Epithelial cell of prostate (primary cell): ENCODE measurements around the gene CDC42BPB.

Experiments
- DNase-seq: peaks from one replicate; pipeline ENCODE4 v3.0.0-alpha.2; 2011; ENCODE audit warnings: low read depth, low spot score
- H3K27ac ChIP-seq: fragments of 450-650 bp; 2 replicates; pipeline ENCODE4 v1.5.1; 2017; ENCODE audit warnings: mild to moderate bottlenecking

CDC42BPB gene

DNA sequence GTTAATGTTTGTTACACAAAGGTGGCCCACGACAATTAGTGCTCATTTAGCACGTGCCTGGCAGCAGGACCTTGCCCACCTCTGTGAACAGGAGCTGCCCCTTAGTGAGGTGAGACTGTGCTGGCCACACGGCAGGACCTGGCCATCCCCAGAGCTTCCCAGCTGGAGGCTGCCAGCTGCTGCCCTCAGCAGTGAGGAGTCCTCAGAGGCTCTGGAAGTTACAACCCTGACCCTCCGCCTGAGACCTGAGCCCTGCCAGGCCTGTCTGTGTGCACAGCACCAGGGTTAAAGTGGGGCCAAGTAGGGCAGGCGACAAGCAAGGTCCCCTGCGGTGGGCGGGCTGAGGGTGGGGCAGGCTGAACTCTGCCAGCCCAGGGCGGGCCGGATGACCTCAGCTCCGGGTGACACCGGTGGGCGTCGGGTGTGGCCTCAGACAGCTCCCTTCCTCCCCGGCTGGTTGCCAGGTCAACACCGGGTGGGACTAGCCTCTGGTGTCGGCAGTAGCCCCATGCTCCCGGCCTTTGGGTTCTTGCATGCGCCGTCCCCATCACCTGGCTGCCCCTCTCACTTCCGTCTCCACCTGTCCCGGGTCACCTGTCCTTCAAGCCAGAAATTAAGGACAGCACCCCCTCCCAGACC is 17.5 kb upstream of the CDC42BPB start:
- H3K27ac ChIP-seq = no peak overlapping the region
- no peak for DNase-seq

GRCh38 chr14:103073876-103074728 is 16.8 kb upstream of the CDC42BPB start:
- DNase-seq = no peak

DNA sequence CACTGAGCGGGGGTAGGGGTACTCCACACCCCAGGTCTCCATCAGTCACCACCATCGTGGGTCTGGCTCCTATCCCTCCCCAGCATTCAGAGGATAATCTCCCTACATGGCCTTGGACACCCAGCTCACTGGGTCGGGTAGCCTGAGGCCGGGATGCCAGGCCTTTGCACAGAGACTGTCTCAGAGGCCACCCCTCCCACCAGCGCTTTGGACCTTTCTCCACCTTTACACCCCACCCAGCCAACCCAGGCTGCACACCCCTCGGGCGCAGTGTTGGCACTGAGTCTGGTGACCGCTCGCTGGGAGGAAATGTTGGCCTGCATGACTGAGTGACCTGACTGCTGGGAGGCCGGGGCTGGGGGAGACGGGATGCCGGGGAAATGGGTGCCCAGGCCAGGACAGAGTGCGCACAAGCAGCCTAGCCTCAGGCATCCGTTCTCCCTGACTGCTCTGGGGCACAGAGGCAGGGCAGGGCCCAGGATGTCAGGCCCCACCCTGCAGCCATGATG is 16.1 kb upstream of the CDC42BPB start:
- no peak for DNase-seq
- no peak overlapping the region for H3K27ac ChIP-seq

More at GRCh38 chr14:103073876-103074728, 16.8 kb upstream of the CDC42BPB start:
- no peak overlapping the region for H3K27ac ChIP-seq

GRCh38 chr14:103072595-103073366 is 15.4 kb upstream of the CDC42BPB start:
- DNase-seq = no peak
- no peak overlapping the region for H3K27ac ChIP-seq

DNA sequence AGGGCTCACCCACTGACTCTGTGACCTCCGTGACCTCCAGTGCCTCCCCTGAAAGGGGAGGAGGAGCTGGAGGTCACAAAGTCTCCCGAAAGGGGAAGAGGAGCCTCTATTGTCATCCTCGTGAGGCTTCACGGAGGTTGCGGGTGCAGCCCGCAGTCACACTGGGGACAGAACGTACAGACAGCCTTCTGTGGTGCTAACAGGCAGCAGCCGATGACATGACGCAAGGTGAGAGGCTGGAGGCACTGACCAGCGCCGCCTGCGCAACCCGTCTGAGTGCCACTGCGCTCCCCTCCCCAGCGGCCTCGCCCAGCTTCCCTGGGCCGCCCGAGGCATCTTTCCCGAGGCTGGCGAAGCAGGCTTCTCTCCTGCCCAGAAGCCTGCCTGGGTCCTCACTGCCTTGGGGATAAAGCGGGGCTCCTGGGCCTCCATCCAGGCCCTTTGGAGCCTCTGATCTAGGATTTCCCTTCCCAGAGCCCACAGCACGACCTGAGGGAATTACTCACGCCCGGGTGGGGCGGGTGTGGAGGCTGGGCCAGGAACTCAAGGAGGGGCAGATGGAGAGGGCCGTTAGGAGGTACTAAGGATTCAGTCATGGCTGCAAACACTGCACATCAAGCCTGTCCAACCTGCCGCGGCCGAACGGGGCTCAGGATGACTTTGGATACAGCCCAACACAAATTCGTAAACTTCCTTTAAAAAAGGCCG is 14.3 kb upstream of the CDC42BPB start:
- no peak for DNase-seq
- H3K27ac ChIP-seq = no peak overlapping the region

DNA sequence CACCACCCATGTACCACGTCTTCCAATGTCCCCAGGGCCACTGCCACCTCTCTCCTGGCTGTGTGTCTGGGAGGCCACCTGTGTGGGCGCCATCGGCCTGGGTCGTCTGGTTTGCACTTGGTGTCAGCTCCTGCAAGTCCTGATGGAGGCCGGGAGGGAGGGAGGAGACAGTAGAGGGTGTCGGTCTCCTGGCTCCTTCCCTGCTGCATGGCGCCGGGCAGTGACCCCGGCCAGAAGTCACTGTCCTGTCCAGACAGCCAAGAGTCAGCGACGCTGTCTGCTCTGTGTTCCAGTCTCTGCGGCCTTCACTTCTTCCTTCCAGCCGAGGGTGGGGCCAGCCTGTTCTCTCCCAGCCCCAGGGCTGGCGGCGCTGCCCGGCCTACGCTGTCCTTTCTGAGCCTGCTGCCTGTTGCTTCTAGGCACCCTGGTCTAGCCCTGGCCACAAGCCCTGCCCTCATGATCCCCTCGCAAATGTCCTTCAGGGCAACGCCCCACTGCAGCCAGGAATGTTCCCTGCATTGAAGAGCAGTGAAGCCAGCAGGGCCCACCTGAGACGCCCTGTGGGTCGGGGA is 13.7 kb upstream of the CDC42BPB start:
- no peak overlapping the region for H3K27ac ChIP-seq
- no peak for DNase-seq

- no peak overlapping the region for H3K27ac ChIP-seq
- no peak for DNase-seq
Observed at GRCh38 chr14:103070263-103070885, 13.0 kb upstream of the CDC42BPB start.

DNA sequence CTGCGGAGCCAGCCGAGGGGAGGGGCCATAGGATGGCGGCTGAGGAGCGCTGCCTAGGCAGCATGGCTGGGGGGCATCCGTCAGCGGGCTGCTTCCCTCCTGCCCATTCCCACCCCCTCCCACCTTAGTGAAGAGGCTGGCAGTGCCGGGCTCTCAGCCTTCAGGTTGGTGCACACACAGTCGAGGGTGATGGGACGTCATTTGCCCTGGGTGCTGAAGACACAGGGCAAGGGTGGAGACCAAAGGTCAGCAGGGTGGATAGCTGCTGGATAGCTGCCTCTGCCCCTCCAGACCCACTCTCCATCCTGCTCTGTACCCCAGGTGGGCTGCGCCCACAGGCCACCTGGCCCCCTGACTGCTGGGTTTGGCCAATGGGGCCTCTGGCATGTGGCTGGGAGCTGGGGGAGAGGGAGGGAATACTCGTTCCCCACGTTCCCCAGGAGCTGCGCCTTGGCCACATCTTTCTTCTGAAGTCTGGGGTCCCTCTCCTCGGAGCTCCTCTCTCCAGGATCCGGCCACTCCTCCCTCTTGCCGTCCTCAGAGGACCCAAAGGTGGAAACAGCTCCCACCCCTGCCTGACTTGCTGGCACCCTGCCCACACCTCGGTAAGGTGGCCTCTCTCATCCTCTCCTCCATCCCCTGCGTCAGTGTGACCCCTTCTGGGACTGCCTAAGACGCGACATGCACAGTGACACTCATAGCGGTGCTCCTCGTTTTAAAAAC is 11.2 kb upstream of the CDC42BPB start:
- DNase-seq = no peak
- peak overlapping the region; percentile 93 for H3K27ac ChIP-seq

DNA sequence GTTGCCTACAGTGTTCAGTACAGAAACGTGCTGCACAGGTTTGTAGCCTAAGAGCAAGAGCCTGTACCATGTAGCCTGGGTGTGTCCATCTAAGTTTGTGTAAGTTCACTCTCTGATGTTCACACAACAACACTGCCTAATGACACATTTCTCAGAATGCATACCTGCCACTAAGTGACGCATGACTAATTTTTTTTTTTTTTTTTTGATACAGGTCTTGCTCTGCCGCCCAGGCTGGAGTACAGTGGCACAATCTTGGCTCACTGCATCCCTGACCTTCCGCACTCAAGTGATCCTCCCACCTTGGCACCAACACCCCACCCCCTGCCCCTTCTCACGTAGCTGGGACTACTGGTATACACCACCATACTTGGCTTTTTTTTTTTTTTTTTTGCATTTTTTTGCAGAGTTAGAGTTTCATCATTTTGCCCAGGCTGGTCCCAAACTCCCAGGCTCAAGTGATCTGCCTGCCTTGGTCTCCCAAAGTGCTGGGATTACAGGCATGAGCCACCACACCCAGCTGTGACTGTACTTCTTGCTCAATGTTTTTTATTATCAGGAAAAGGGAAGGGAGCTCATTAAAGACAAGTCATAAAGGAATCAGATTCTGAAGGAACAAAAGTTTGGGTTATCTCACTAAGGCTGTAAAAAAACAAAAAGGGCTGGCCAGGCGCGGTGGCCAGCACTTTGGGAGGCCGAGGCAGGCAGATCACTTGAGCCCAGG is 10.0 kb upstream of the CDC42BPB start:
- DNase-seq = peak; percentile 91
- peak overlapping the region; percentile 93 for H3K27ac ChIP-seq

- peak overlapping the region; percentile 93 for H3K27ac ChIP-seq
- DNase-seq = no peak
Observed at GRCh38 chr14:103066399-103066798, 9.1 kb upstream of the CDC42BPB start.

DNA sequence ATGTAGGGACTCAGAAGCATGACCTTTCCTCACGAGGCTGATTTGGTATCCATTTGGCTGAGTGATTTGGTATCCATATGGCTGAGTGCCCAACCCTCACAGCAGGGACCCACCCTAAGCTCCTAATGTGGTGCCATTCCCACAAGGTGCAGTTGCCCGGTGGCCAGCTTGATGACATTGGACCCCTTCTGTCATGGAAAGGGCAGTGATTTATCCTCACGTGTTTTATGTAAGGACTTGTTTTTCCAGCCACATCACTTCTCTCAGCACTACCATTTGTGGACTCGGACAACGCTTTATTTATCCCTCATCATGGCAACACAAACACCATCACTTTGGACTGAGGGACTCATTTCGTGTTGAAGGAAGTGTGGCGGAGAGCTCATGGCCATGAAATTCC is 8.5 kb upstream of the CDC42BPB start:
- peak overlapping the region; percentile 93 for H3K27ac ChIP-seq
- no peak for DNase-seq

GRCh38 chr14:103064978-103065377 is 7.6 kb upstream of the CDC42BPB start:
- DNase-seq = no peak
- peak overlapping the region; percentile 93 for H3K27ac ChIP-seq

DNA sequence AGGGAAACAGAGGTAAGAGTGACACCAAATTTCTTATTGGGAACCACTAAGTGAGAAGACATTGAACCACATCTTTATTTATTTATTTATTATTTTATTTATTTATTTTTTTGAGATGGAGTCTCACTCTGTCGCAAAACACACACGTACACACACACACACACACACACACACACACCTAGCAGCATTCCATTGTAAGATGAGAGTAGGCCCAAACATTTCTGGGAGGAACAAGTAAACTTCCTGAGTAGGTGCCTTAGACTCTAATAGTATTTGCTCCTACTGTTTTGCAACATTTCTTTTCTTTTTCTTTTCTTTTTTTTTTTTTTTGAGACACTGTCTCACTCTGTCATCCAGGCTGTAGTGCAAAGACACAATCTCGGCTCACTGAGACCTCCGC is 7.1 kb upstream of the CDC42BPB start:
- DNase-seq = no peak
- H3K27ac ChIP-seq = peak overlapping the region; percentile 93

DNA sequence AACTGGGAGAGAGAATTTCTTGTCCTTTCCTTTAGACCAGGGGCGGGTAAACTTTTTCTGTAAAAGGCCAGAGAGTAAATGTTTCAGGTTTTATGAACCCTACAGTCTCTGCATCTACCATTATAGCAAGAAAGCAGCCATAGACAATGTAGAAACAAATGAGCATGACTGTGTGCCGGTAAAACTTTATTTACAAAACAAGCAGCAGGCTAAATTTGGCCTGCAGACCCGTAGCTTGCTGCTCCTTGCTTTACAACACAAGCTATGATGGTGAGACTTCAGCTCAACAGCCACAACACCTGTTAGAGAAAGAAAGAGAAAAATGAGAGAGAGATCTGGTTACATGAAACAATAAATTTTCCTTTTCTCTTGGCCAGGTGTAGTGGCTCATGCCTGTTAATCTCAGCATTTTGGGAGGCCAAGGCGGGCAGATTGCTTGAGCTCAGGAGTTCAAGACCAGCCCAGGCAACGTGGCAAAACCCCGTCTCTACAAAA is 4.2 kb upstream of the CDC42BPB start:
- H3K27ac ChIP-seq = no peak overlapping the region
- DNase-seq = no peak

GRCh38 chr14:103059556-103059955 is 2.2 kb upstream of the CDC42BPB start:
- H3K27ac ChIP-seq = no peak overlapping the region
- DNase-seq = no peak

DNA sequence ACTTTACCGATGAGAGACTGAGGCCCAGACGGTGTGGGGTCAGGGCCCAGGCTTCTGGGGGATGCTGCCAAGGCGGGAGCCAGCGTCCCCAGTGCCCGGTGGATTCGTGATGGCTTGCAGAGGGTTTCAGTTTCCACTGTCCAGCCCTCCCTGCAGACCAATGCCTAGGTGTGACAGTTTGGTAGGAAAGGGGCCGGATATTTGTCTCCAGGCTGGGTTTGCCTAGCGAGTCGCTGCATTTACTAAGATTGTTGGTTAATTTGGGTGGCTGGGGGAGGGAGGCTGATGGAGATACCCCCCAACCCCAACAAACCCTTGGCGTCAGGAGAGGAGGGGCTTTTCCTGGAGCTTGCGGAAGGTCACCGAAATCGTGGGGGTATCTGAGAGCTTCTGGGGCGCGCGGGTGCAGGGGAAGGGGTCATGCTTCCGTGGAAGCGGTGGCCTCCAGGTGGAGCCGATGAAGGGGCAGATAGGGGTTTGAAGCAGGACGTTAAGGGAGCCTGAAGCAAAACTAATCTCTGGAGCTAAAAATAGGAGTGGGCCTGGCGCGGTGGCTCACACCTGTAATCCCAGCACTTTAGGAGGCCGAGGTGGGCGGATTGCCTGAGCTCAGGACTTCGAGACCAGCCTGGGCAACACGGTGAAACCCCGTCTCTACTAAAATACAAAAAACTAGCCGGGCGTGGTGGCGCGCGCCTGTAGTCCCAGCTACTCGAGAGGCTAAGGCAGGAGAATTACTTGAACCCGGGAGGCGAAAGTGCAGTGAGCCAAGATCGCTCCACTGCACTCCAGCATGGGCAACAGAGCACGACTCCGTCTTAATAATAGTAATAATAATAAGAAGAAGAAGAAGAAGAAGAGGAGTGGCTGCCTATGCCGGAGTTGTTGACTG is 1.1 kb upstream of the CDC42BPB start:
- no peak for DNase-seq
- H3K27ac ChIP-seq = peak overlapping the region; percentile 88

GRCh38 chr14:103057028-103057371 is 349 bp downstream of the CDC42BPB start:
- peak overlapping the region; percentile 88 for H3K27ac ChIP-seq
- no peak for DNase-seq
